GM18519 (cell line): ENCODE results near the gene ANK2.

Experiments used
- ATAC-seq: cut with Tn5 transposase; IDR thresholded peaks from one replicate; pipeline ENCODE4 v1.9.1; 2021; ENCODE audit warnings: mild to moderate bottlenecking, moderate library complexity; ENCODE audit not compliant: unreplicated experiment, low FRiP score

The ANK2 gene

GRCh38 chr4:113411496-113411938, 362.1 kb downstream of the ANK2 start:
- ATAC-seq = no peak

GRCh38 chr4:113419631-113420030, 370.2 kb downstream of the ANK2 start:
- ATAC-seq = no peak

- no peak for ATAC-seq
Observed at GRCh38 chr4:113420938-113421337, 371.5 kb downstream of the ANK2 start.

GRCh38 chr4:113423631-113424030, 374.2 kb downstream of the ANK2 start:
- ATAC-seq = no peak

- no peak for ATAC-seq
Observed at GRCh38 chr4:113433116-113433515, 383.7 kb downstream of the ANK2 start.
